GM18873 (cell line): Measurements from ENCODE around the gene DRAP1.
A peak's percentile ranks its signal among the peaks of the same experiment; 100 is the strongest.
"Not testable (repeated sequence)": the region's sequence is repeated elsewhere in the genome, so short reads cannot be mapped to it uniquely, and the experiment has no call there.

Source experiments
- ATAC-seq: cut with Tn5 transposase; IDR thresholded peaks from one replicate; pipeline ENCODE4 v1.9.1; 2021; ENCODE audit warnings: mild to moderate bottlenecking, moderate library complexity, moderate number of reproducible peaks; ENCODE audit not compliant: unreplicated experiment, low FRiP score

Gene DRAP1

GRCh38 chr11:65885808-65886536 is 33.3 kb upstream of the DRAP1 start:
- ATAC-seq, result no peak

- ATAC-seq, result no peak
Observed at GRCh38 chr11:65886826-65887722, 32.2 kb upstream of the DRAP1 start.

DNA sequence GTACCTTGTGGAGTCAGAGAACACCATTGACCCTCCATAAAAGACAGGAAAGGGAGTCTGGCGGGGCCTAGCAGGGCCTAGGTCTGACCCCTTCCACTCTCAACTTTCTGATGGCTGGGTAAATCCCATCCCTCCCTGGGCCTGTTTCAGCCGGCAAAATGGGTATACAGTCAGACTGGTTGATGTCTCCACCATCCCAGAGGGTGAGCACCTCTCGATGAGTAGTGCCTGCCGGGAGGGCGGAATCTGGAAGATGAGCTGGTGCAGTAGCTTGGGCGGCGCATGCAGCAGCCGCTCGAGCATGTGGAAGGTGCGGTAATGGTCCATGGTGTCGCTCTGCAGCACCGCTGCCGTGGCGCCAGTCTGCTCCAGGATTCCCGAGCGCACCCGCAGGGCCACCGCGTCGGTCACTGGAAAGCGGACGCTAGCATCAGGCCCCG is 31.5 kb upstream of the DRAP1 start:
- no peak for ATAC-seq

DNA sequence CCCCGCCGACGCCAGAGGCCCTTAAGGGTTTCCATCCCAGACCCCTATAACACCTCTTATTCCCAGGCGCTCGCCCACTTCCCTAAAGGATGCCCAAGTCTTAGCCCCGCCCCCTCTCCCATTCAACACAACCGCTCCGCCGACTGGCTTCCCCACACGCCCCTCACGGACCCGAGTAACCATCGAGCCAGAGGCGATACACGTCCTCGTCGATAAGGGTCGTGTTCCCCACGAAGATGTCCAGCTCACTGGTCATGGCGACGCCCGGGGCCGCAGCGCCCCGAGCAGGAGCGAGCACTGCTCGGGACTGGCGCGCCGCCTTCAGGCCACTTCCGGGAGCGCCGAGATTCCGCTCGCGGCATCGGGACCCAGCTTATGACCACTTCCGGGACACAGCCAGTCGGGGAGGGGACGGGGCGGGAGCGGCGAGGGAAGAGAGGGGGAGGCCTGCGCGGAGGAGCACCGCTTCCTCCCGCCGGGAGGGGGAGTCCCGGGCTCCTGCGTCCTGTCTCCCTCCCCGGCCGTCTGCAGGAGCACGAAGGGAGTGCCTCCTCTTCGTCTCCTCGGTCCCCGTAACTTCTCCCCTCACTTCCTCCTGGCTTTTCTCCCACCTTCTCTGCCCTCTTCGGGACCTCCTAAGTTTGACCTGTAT is 30.9 kb upstream of the DRAP1 start, which contains the start of gene FIBP:
Gene FIBP, minus strand, starts transcription at position 309 of the 652 bp plus-strand sequence. Its CDS starts 53 bp downstream, at position 256.
- peak; percentile 29 for ATAC-seq

- peak; percentile 46 for ATAC-seq
Observed at GRCh38 chr11:65890324-65891218, 28.7 kb upstream of the DRAP1 start, which contains the start of gene CCDC85B. CCDC85B (plus strand) TSS chr11:65890673; CDS start chr11:65890784, 111 bp downstream.

- no peak for ATAC-seq
Observed at GRCh38 chr11:65891219-65892136, 27.7 kb upstream of the DRAP1 start.

GRCh38 chr11:65892137-65892540 is 27.1 kb upstream of the DRAP1 start:
- ATAC-seq, result not testable (repeated sequence)

GRCh38 chr11:65892661-65893317 is 26.4 kb upstream of the DRAP1 start:
- ATAC-seq, result no peak

DNA sequence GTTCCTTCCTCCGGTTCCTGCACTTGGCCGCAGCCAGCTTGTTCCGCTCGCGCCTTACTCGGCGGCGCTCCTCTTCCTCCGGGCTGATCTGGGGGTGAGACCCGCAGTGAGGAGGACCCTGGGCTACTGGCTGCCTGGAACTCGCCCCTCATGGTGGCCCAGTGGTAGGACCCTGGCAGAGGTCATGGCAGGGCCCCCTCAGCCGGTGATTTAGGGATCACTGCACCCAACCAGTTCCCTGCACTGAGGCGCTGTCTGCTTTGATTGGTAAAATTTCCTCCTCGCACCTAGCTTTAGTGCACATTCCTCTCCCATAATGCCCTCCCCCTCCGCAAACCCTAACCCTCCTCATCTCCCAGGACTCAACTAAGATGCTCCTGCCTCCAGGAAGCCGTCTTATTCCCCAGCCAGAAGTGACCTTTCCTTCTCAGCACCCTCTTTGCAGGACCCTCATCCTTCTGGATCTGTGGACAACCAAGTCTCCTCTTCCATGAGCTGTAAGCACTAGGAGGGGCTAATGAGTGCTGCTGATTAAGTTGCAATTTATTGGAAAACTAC is 25.1 kb upstream of the DRAP1 start:
- no peak for ATAC-seq

GRCh38 chr11:65895482-65895981 is 23.7 kb upstream of the DRAP1 start:
- ATAC-seq, result no peak

DNA sequence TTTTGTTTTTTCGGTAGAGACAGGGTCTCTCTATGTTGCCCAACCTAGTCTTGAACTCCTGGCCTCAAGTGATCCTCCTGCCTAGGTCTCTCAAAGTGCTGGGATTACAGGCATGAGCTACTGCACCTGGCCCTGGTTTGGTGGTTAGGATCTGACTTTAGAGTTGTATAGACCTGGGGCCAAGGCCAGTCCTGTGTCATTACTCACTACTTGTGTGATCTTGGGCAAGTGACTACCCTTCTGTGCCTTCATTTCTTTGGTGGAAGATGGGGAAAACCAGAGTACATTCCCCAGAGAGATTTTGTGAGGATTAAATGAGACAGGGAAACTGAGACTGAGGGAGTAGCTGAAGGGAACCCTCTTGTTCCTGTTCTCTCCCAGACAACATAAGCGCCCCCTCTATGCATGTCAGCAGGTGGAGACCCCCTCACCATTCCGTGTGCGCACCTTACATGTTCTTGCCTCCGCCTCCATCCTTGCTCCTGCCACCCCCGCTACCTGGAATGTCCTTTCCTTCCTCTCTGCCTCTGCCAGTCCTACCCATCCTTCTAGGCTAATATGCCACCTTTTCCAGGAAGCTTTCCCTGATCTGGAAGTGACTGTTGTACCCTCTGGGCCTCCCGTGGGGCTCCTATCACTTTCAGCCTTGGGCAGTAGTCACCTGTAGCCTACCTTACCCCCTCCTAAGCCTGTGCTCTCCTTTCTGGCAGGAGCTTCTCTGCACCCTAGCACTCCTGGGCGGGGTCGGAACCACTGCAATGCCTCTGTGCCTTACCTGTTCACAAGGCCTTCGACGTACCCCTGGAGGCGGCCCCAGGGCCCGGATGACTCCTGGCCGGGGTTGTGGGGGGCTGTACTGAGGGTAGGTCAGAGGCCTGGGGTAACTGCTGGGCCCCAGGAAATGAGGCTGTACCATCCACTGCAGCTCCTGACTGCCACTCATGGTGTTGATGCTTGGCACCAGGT is 22.9 kb upstream of the DRAP1 start:
- ATAC-seq, result no peak

DNA sequence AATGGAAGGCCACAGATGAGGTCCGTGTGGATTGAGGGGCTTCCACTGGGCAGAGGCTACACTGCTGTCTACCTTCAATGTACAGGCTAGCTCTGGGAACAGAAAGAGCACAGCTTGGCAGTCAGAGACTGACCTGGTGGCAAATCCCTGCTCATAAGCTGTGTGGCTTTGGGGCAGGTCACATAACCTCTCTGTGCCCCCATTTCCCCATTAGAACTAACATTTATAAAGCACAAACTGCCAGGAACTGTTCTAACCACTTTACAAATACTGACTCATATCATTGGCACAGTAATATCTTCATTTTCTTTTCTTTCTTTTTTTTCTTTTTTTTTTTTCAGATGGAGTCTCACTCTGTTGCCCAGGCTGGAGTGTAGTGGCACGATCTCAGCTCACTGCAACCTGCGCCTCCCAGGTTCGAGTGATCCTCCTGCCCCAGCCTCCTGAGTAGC is 22.2 kb upstream of the DRAP1 start:
- no peak for ATAC-seq

GRCh38 chr11:65898656-65899355 is 20.4 kb upstream of the DRAP1 start:
- no peak for ATAC-seq

DNA sequence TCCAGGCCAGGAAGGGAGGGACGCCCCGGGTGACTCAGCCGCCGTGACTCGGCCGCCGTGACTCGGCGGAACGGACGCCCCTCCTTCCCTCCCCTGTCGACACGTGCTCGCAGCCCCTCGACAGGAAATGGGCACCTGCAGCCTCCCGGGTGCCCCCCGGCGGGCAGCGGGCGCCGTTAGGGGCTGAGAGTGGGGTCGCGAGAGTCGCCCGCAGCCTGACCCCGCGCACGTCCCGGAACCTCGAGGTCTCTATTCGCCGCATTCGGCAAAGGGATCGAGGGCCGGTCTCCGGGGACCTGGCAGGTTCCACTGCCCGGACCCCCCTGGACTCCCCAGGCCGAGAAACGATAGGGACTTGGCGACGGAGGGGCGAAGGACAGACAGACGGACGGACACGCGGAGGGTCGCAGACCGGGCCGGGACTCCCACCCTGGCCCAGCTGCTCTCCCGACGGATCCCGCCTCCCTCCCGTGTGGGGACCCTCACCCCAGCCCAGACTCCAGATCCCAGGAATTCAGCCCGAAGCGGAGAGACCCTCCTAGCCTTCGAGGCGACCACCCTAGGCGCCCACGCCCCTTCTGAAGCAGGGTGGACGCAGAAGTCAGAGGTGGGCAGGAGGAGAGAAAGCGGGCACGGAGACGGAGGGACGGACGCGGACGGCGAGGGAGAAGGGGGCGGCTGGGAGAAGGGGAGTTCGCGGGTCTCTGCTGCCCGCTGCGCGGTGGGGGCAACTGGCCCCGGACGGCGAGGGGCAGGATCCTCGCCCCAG is 19.7 kb upstream of the DRAP1 start:
- ATAC-seq, result no peak
